Measurements from ENCODE around the gene ZNF526. TPM values are rescaled to one million over a fixed set of nuclear protein-coding genes. Genes with fewer than 3 reads are reported as not detected.
A peak's percentile ranks its signal among the peaks of the same experiment; 100 is the strongest.

Gene ZNF526
- total RNA-seq, 1 donor from 2014 or later, result 9.6 TPM

DNA sequence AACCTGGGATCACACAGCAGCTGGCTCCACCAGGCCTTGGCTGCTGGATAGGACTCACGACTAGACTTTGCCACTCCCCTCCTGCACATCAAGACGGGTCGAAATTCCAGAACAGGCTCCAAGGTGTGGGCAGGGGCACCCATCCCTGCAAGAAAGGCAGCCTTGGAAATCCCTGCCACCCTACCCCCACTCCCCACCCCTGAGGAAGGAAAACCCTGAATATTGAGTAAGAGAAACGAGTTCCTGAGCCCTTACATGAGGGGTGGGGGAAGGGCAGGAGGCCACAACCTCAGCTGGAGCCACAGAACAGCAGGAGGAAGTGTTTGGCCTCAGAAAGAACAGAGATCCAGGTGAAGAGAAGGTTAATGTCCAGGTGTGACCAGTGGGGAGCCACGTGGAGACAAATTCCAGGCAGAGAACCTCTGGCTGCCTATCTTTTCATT, 22.7 kb upstream of the ZNF526 start:
- ATAC-seq (no peak), DNase-seq (no peak)
- no peak overlapping the region for H3K4me3 ChIP-seq
- intact Hi-C loops (cut with DNase I), result no loop called here
- no peaks in the 10 kb centered on the region for H3K27me3 ChIP-seq
- H3K36me3 ChIP-seq, result peaks cover 26% of the 10 kb centered on the region
- peaks cover 15% of the 10 kb centered on the region for H3K4me1 ChIP-seq
- no peak overlapping the region for H3K27ac ChIP-seq
- no peaks in the 10 kb centered on the region for H3K9me3 ChIP-seq
- TF ChIP-seq, protein P1, sequence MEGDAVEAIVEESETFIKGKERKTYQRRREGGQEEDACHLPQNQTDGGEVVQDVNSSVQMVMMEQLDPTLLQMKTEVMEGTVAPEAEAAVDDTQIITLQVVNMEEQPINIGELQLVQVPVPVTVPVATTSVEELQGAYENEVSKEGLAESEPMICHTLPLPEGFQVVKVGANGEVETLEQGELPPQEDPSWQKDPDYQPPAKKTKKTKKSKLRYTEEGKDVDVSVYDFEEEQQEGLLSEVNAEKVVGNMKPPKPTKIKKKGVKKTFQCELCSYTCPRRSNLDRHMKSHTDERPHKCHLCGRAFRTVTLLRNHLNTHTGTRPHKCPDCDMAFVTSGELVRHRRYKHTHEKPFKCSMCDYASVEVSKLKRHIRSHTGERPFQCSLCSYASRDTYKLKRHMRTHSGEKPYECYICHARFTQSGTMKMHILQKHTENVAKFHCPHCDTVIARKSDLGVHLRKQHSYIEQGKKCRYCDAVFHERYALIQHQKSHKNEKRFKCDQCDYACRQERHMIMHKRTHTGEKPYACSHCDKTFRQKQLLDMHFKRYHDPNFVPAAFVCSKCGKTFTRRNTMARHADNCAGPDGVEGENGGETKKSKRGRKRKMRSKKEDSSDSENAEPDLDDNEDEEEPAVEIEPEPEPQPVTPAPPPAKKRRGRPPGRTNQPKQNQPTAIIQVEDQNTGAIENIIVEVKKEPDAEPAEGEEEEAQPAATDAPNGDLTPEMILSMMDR (IDR thresholded peaks at IDR 0.05), result no peak

DNA sequence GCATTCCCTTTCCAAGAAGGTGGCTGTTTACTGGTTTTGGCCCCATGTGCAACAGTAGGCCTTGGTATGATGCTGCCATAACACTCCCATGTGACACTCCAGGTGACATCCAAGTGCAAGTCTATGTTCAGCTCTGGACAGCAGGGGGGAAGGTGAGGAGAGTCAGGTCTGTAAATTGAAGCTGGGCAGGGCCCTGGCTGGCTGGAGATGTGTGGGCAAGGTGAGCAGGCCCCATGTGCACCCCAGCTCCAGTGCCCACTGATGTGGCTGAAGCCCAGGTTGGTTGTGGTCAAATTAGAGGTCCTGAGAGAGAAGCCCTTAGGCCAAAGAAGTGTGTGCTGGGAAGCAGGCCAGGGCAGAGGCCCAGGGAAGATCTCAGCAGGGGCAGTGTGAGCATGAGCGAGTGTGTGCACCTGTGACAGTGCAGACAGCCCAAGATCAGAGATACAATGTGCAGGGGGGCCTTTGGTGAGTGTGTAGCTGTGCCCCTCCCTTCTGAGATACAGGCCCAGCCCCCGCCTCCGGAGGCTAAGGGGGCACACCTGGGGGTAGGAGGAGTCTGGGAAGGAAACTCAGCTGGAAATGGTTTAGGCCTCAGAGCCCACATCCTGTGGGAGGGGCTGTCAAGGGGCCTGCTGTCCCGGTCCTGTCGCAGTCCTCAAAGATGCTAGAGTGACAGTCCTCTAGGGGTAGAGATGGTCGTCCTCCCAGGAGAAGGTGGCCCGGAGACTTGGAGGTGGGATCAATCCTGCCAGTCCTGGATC, 21.3 kb upstream of the ZNF526 start:
- H3K4me3 ChIP-seq, result peak overlapping the region; percentile 19
- no peaks in the 10 kb centered on the region for H3K27me3 ChIP-seq
- intact Hi-C loops (cut with DNase I), result no loop called here
- H3K9me3 ChIP-seq, result no peaks in the 10 kb centered on the region
- H3K36me3 ChIP-seq, result peaks cover 34% of the 10 kb centered on the region
- no peak for DNase-seq
- TF ChIP-seq, protein P1 (IDR thresholded peaks at IDR 0.05), result no peak
- peak overlapping the region; percentile 71 for H3K27ac ChIP-seq
- ATAC-seq, result peak; percentile 0
- H3K4me1 ChIP-seq, result peaks cover 19% of the 10 kb centered on the region

DNA sequence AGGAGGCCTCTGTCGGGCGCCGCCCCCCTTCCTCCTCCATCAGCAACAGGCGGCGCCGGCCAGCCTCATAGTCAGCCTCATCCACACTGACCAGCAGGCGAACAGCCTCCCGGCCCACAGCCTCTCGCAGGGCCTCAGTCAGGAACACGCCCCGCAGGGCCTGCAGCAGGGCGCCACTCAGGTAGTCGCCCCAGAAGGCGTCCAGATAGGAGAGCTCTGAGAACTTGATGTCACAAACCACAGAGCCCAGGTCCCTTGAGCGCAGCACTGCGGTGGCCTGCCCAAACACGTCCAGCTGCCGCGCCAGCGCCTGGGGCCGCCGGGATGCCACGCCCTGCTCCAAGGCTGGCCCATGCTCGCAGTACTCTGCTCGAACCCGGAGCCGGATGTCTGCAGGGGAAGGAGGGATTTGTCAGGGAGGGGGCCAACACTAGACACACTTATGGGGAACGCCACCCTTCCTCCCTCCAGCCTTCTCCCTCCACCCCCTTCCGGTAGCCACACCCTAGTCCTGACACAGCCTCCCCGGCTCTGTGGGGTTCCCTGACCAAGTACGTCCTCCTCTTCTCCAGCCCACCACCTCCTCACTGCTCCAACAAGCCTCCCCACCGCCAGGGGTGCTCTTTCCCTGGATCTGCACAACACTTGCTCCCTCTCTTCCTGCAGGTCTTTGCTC, 20.5 kb upstream of the ZNF526 start:
- H3K27me3 ChIP-seq, result no peaks in the 10 kb centered on the region
- peak overlapping the region; percentile 19 for H3K4me3 ChIP-seq
- no peaks in the 10 kb centered on the region for H3K9me3 ChIP-seq
- DNase-seq, result peak; percentile 77
- intact Hi-C loops (cut with DNase I), result no loop called here
- H3K36me3 ChIP-seq, result peaks cover 41% of the 10 kb centered on the region
- ATAC-seq, result peak; percentile 71
- H3K4me1 ChIP-seq, result peaks cover 19% of the 10 kb centered on the region
- peak overlapping the region; percentile 71 for H3K27ac ChIP-seq
- TF ChIP-seq, protein P1 (IDR thresholded peaks at IDR 0.05), result no peak

DNA sequence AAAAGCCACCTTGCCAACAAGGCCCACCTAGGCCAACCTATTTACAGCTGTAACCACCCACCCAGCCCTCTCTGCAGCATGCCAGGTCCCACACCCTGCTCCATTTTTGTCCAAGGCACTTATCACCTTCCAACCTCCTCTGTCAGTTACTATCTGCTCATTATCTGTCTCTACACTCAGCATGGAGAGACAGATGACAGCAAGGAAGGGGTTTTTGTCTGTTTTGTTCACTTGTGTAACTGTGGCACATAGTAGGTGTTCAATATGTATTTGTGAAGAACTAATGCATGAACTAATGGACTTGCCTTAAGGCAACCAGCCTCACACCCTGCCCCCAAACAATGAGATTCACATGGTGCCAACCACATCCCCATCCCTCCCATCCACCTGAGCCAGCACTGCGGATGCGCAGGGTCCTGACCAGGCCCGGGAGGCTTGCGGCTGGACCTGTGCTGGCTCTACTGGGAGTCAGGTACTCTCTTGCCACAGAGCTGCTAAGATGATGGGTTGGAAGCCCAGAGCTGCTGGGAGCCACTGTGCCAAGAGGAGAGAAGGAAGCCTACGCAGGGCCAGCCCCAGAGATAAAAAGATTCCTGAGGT, 19.9 kb upstream of the ZNF526 start:
- ATAC-seq (no peak), DNase-seq (no peak)
- H3K36me3 ChIP-seq, result peaks cover 47% of the 10 kb centered on the region
- H3K27me3 ChIP-seq, result no peaks in the 10 kb centered on the region
- H3K4me3 ChIP-seq, result no peak overlapping the region
- H3K4me1 ChIP-seq, result peaks cover 19% of the 10 kb centered on the region
- no peaks in the 10 kb centered on the region for H3K9me3 ChIP-seq
- H3K27ac ChIP-seq, result peak overlapping the region; percentile 71
- TF ChIP-seq, protein P1 (IDR thresholded peaks at IDR 0.05), result no peak
- intact Hi-C loops (cut with DNase I), result no loop called here

DNA sequence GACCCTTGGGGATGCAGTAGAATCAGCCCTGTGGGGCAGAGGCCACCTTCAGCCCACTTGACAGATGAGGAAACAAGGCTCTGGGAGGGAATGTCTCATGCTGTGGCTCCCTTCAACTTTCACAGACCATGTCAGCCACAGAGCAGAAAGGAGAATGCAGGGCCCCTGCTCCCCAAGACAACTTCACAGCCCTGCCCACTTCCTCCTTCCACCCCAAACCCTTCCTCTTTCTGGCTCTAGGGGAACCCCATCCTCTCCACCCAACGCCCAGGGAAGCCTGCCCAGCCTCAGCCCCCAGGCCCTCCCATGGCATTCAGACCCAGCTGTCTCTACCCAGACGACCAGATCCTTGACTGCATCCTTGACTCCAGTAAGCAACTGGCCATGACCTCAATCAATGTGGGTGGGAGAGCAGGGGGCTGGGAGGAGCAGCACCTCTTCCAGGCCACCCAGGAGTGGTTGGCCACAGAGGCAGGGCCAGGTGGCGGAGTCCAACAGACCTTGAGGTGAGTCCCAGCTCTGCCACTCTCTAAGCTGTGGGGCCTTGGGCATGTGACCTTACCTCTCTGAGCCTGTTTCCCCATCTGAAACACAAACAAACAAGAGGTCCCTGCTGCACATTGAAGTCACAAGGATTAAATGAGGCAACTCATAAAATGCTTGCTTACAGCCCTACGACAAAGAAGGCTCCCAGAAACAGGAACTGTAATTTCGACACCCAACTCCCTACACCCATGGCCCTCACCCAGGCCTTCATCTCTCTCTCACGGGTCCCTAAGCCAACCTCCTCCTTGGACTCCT, 18.4 kb upstream of the ZNF526 start:
- TF ChIP-seq, protein P1 (IDR thresholded peaks at IDR 0.05), result no peak
- Histone ChIP-seq H3K4me3 (no peak overlapping the region), H3K27me3 (no peaks in the 10 kb centered on the region), H3K9me3 (no peaks in the 10 kb centered on the region), H3K4me1 (peaks cover 19% of the 10 kb centered on the region), H3K36me3 (peaks cover 62% of the 10 kb centered on the region), H3K27ac (peak overlapping the region; percentile 76)
- DNase-seq (peak; percentile 84), ATAC-seq (peak; percentile 83)
- intact Hi-C loops (cut with DNase I), result no loop called here

All from upper lobe of right lung (tissue), 1 donor.